SH-SY5Y (cell line): ENCODE measurements around the gene PIBF1.

Experiments
- GATA2 ChIP-seq: IDR thresholded peaks from 2 replicates; pipeline ENCODE4 v1.6.1; 2011; ENCODE audit warnings: mild to moderate bottlenecking, low read depth, low read length
- GATA3 ChIP-seq: IDR thresholded peaks from 2 replicates; pipeline ENCODE4 v1.6.1; 2011; ENCODE audit warnings: low read depth, mild to moderate bottlenecking, low read length, moderate library complexity

DNA sequence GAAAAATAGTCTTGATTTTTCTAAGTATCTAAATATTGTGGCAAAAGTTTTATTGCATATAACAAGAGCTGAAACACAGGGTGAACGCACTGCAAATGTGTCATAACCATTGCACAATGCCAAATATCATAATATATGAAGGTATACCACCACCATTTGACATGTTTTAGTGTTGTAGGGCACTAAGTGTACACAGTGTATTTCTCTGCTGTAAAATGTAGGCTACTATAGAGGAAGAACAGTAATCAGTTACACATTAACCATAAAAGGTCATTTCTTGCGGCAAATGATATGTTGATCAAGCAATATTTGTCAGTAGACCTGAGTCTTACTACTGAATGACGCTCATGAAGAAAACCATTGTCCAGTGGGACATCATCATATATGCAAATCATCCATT is 258.6 kb downstream of the PIBF1 start:
- TF ChIP-seq GATA2, result no peak
- no peak for TF ChIP-seq GATA3
